GM12878 (cell line): Measurements from ENCODE around the gene NELFB. TPM values are rescaled to one million over a fixed set of nuclear protein-coding genes. Genes with fewer than 3 reads are reported as not detected.

Experiments
- CHD2 ChIP-seq: IDR thresholded peaks from 2 replicates; pipeline ENCODE4 v1.6.1; 2011; ENCODE audit warnings: low read depth, low read length, improper control_type of control experiment, borderline replicate concordance
- E2F4 ChIP-seq: IDR thresholded peaks from 2 replicates; pipeline ENCODE4 v1.6.1; 2012; ENCODE audit warnings: low read depth, low read length, improper control_type of control experiment
- EED ChIP-seq: sonication (generic); IDR thresholded peaks from 2 replicates; pipeline ENCODE4 v1.6.1; 2016; ENCODE audit warnings: antibody characterized with exemption, low read depth
- ELK1 ChIP-seq: IDR thresholded peaks from 2 replicates; pipeline ENCODE4 v1.6.1; 2012; ENCODE audit warnings: low read depth, low read length, improper control_type of control experiment
- FOXM1 ChIP-seq: IDR thresholded peaks from 2 replicates; pipeline ENCODE4 v1.6.1; 2012; ENCODE audit warnings: low read depth, mild to moderate bottlenecking, inconsistent platforms, low read length, moderate library complexity
- JUND ChIP-seq: IDR thresholded peaks from 2 replicates; pipeline ENCODE4 v1.6.1; 2012; ENCODE audit warnings: low read depth, mild to moderate bottlenecking, low read length, improper control_type of control experiment, moderate library complexity
- NFYB ChIP-seq: IDR thresholded peaks from 2 replicates; pipeline ENCODE4 v1.6.1; 2011; ENCODE audit warnings: low read depth, mild to moderate bottlenecking, low read length, improper control_type of control experiment, moderate library complexity; ENCODE audit not compliant: insufficient read depth
- PAX8 ChIP-seq: fragments of 450-650 bp; IDR thresholded peaks from 2 replicates; pipeline ENCODE4 v1.6.1; 2017; ENCODE audit warnings: mild to moderate bottlenecking, moderate library complexity
- POLR2AphosphoS2 ChIP-seq: IDR thresholded peaks from 2 replicates; pipeline ENCODE4 v1.6.1; 2011; ENCODE audit warnings: low read depth, mild to moderate bottlenecking, low read length, improper control_type of control experiment, moderate library complexity
- RB1 ChIP-seq: fragments of 450-650 bp; formaldehyde crosslinking; IDR thresholded peaks from 2 replicates; pipeline ENCODE4 v1.6.1; 2017; ENCODE audit warnings: mild to moderate bottlenecking, borderline replicate concordance
- SMAD5 ChIP-seq: IDR thresholded peaks from 2 replicates; pipeline ENCODE4 v1.6.1; 2016; ENCODE audit warnings: antibody characterized with exemption, low read depth
- SMC3 ChIP-seq: IDR thresholded peaks from 2 replicates; pipeline ENCODE4 v1.6.1; 2011; ENCODE audit warnings: low read length, improper control_type of control experiment, borderline replicate concordance
- TCF12 ChIP-seq: IDR thresholded peaks from 2 replicates; pipeline ENCODE4 v1.6.1; 2011; ENCODE audit warnings: low read depth, mild to moderate bottlenecking, low read length
- ZBTB40 ChIP-seq: fragments of 450-650 bp; IDR thresholded peaks from 2 replicates; pipeline ENCODE4 v1.6.1; 2016; ENCODE audit warnings: mild to moderate bottlenecking, moderate library complexity, borderline replicate concordance
- polyA plus RNA-seq, 11 experiments: library from polyadenylated mRNA; depleted of rRNA in 4 of 11; unstranded in 6 of 11; stranded (reverse) in 5 of 11; fragments of >200 nt; fragmentation: Nextera tagmentation in 4 of 11; fragmentation: Illumina TruSeq in 1 of 11; extraction: Ambion mirVana in 4 of 11; extraction: Trizol in 1 of 11; gene quantifications; 1 replicate in 1 of 11; 2 replicates in 10 of 11; pipeline versions ENCODE4 v1.2.1 to v1.2.3, GENCODE V29; 2011 to 2016; ENCODE audit warnings: inconsistent platforms in 2 of 11, missing spikeins in 2 of 11, low read depth in 1 of 11
- total RNA-seq, 4 experiments: library from RNA; depleted of rRNA in 3 of 4; stranded (reverse); fragments of >200 nt in 3 of 4; fragmentation: Illumina TruSeq in 1 of 4; extraction: Trizol in 1 of 4; gene quantifications; 2 replicates each; pipeline versions ENCODE4 v1.2.1 to v1.2.3, GENCODE V29; 2013 to 2021
- TF ChIP-seq, protein P1 (sequence below): fragments of 450-650 bp; IDR thresholded peaks from 2 replicates; pipeline ENCODE4 v1.6.1; 2017; ENCODE audit warnings: mild to moderate bottlenecking, moderate library complexity
- TF ChIP-seq, protein P2 (sequence below): IDR thresholded peaks from 2 replicates; pipeline ENCODE4 v1.6.1; 2011; ENCODE audit warnings: mild to moderate bottlenecking, low read depth, low read length, moderate library complexity; ENCODE audit not compliant: insufficient replicate concordance

The NELFB gene
- total and polyA plus RNA-seq, 10 of the 15 experiments (the other 5 are each of a cell fraction or from before 2014, with no cell fraction given): 0.19 to 63.4 (median 30.9) TPM

- TF ChIP-seq, protein P1, sequence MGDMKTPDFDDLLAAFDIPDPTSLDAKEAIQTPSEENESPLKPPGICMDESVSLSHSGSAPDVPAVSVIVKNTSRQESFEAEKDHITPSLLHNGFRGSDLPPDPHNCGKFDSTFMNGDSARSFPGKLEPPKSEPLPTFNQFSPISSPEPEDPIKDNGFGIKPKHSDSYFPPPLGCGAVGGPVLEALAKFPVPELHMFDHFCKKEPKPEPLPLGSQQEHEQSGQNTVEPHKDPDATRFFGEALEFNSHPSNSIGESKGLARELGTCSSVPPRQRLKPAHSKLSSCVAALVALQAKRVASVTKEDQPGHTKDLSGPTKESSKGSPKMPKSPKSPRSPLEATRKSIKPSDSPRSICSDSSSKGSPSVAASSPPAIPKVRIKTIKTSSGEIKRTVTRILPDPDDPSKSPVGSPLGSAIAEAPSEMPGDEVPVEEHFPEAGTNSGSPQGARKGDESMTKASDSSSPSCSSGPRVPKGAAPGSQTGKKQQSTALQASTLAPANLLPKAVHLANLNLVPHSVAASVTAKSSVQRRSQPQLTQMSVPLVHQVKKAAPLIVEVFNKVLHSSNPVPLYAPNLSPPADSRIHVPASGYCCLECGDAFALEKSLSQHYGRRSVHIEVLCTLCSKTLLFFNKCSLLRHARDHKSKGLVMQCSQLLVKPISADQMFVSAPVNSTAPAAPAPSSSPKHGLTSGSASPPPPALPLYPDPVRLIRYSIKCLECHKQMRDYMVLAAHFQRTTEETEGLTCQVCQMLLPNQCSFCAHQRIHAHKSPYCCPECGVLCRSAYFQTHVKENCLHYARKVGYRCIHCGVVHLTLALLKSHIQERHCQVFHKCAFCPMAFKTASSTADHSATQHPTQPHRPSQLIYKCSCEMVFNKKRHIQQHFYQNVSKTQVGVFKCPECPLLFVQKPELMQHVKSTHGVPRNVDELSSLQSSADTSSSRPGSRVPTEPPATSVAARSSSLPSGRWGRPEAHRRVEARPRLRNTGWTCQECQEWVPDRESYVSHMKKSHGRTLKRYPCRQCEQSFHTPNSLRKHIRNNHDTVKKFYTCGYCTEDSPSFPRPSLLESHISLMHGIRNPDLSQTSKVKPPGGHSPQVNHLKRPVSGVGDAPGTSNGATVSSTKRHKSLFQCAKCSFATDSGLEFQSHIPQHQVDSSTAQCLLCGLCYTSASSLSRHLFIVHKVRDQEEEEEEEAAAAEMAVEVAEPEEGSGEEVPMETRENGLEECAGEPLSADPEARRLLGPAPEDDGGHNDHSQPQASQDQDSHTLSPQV: peak; percentile 95
- TF ChIP-seq NFYB (no peak), EED (peak; percentile 68), ZBTB40 (no peak), FOXM1 (no peak), E2F4 (no peak), SMAD5 (no peak), JUND (0 out of 2 replicates have a peak, but pooled peaks have one; percentile 21), SMC3 (peak; percentile 88), TCF12 (peak; percentile 67), CHD2 (peak; percentile 59), ELK1 (no peak), POLR2AphosphoS2 (no peak; the same call in 1 of the 2 replicates), RB1 (peak; percentile 86; the same call in 1 of the 2 replicates), PAX8 (no peak)
- TF ChIP-seq, protein P2, sequence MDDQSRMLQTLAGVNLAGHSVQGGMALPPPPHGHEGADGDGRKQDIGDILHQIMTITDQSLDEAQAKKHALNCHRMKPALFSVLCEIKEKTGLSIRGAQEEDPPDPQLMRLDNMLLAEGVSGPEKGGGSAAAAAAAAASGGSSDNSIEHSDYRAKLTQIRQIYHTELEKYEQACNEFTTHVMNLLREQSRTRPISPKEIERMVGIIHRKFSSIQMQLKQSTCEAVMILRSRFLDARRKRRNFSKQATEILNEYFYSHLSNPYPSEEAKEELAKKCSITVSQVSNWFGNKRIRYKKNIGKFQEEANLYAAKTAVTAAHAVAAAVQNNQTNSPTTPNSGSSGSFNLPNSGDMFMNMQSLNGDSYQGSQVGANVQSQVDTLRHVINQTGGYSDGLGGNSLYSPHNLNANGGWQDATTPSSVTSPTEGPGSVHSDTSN: no peak
Measured at GRCh38 chr9:137236238-137236935, 18.7 kb upstream of the NELFB start (continued).
